ENCODE measurements around the gene CMSS1. TPM values are rescaled to one million over a fixed set of nuclear protein-coding genes. Genes with fewer than 3 reads are reported as not detected.

The CMSS1 gene
- total and polyA plus RNA-seq, 2 of the 13 experiments (the other 11 are each of a cell fraction or from before 2014, with no cell fraction given) = 6.4 to 48.7 TPM

- TF ChIP-seq FOXO4 (CRISPR knock-in tag; conservative IDR thresholded peaks at IDR 0.05) (no peak), NFE2L1 (CRISPR knock-in tag; IDR thresholded peaks at IDR 0.05; ENCODE audit: borderline replicate concordance) (no peak), GABPB1 (CRISPR knock-in tag; IDR thresholded peaks at IDR 0.05) (0 out of 2 replicates have a peak, but pooled peaks have one; percentile 10), MNT (IDR thresholded peaks at IDR 0.05) (no peak), SMC3 (IDR thresholded peaks at IDR 0.05; ENCODE audit: low read length) (no peak), ZSCAN20 (CRISPR knock-in tag; IDR thresholded peaks at IDR 0.05; ENCODE audit: borderline replicate concordance) (no peak), ZNF503 (CRISPR knock-in tag; IDR thresholded peaks at IDR 0.05) (peak; percentile 79; the same call in 1 of the 2 replicates), ZNF552 (CRISPR knock-in tag; IDR thresholded peaks at IDR 0.05; ENCODE audit: borderline replicate concordance) (no peak), PHB2 (IDR thresholded peaks at IDR 0.05; ENCODE audit: partially characterized antibody) (no peak), ZNF124 (CRISPR knock-in tag; IDR thresholded peaks at IDR 0.05) (0 out of 2 replicates have a peak, but pooled peaks have one; percentile 58), ARID3A (IDR thresholded peaks at IDR 0.05; ENCODE audit: low read depth, low read length) (peak; percentile 96), ZNF362 (CRISPR knock-in tag; IDR thresholded peaks at IDR 0.05; ENCODE audit: borderline replicate concordance) (no peak), ZNF431 (CRISPR knock-in tag; IDR thresholded peaks at IDR 0.05; ENCODE audit: borderline replicate concordance, low read depth) (no peak; the same call in 1 of the 2 replicates), ZBTB8A (CRISPR knock-in tag; IDR thresholded peaks at IDR 0.05; ENCODE audit: borderline replicate concordance, low read depth) (no peak), PLSCR1 (CRISPR knock-in tag; IDR thresholded peaks at IDR 0.05; ENCODE audit: borderline replicate concordance) (no peak), RFX3 (CRISPR knock-in tag; IDR thresholded peaks at IDR 0.05) (no peak), HNRNPK (IDR thresholded peaks at IDR 0.05; ENCODE audit: low read depth, low read length, poor library complexity, severe bottlenecking) (no peak), DDIT3 (CRISPR knock-in tag; IDR thresholded peaks at IDR 0.05) (no peak), PHF8 (CRISPR knock-in tag; IDR thresholded peaks at IDR 0.05) (no peak), ZNF3 (CRISPR knock-in tag; IDR thresholded peaks at IDR 0.05) (no peak)
Measured at GRCh38 chr3:99901200-99901926, 83.7 kb downstream of the CMSS1 start (continued).

Measured in HepG2 (cell line).